Measurements from ENCODE around the gene FBRS. TPM values are rescaled to one million over a fixed set of nuclear protein-coding genes. Genes with fewer than 3 reads are reported as not detected.

The FBRS gene
- total RNA-seq (2014; rRNA removed; shearing (Covaris generic)) (31.8 and 36.8 TPM in 2 replicates), total RNA-seq (2022) (89.8 and 97.5 TPM in 2 replicates), Bru-seq, nascent RNA (percentile 68 among the genes with signal in this experiment), BruChase-seq, experiment 1, labeled RNA remaining after a 6-hour chase (percentile 81 among the genes with signal in this experiment), BruChase-seq, experiment 2, labeled RNA remaining after a 2-hour chase (percentile 88 among the genes with signal in this experiment)
- long read RNA-seq, full-length matches to known transcripts, result 18 of 50 reads
- long read RNA-seq, partial matches to known transcripts, result 12 of 50 reads
- long read RNA-seq, other reads (novel, unspliced or antisense), result 20 of 50 reads

DNA sequence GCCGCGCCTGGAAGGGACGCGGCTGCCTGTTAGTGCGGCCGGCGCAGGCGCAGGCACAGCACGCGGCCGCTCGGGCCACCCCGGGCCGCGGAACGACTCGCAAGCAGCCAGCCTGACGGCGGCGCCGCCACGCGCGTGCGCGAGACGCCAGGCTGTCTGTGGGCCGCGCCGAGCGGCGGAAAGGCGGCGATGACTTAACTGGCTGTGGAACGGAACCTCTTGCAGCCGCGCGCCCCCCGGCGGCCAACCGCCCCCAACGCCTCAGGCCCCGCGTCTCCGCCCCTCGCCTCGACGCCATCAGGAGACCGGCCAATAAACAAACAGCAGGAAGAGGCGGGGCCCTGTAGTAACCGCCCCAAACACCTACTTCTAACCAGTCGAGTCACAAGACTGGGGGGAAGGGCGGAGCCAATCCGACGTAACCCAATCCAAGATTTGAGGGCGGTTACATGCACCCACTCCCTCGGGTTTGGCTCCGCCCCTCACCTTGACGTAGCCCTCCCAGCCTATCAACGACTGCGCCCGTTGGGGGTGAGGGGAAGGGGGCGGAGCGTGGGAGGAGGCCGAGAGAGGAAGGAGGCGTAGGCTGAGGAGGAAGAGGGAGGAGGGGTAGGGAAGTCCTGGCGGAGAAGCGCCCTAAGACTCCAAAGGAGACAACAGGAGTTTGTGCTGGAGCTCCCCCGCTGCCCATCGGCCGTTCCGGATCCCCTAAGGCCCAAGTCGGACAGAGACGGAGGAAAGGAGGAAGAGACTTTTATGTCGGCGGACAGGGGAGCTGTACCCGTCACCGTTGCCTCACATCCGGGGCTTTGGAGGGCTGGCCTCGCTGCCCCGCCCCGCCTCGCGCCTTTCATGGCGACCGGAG is at the start of gene FBRS:
FBRS (plus strand) TSS at position 566 of the 865 bp plus-strand sequence. CDS start 1,088 bp downstream, outside the sequence.
- H3K4me3 ChIP-seq (ENCODE audit: low read depth, low read length, poor library complexity, severe bottlenecking), result peak within 1 kb of the TSS; percentile 99
- no TSS peak for BruUV-seq (replicated peaks)

DNA sequence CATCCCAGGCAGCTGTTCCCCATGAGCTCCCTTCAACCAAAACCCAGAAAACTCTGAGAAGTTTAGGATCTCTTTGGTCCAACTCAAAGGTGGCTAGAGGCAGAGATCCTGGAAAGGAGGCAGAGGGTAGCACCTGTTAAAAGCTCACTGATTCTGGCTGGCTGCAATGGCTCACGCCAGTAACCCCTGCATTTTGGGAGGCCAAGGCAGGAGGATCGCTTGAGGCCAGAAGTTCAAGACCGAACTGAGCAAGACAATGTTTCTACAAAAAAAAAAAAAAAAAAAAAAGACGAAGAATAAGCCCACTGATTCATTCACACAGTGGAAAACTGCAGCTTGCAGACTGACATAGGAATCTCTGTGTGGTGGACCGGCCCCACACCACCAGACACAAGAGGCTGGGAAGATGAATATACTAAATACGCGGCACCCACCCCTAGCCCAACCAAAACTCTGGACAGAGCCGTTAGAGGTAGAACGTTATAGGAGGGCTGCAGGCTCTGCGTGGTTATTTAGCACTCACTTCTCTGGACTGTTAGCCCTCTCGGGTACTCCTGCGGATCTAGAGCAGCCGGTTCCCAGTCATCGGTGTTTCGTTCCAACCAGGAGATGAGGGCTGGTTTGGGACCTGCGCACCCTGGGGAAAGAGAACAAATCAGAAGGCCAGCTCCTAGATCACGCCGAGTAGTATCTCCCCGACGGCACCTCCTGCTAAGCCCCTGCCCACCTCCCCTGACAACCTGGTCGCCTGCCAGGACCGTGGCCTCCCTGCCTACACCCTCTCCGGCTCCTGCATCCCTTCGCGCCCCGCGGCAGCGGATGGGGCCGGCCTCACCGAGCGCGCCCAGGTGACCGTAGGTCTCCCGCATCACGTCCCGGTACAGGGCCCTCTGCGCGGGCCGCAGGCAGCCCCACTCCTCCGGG is 49.0 kb upstream of the FBRS start:
- Histone ChIP-seq H3K4me2 (ENCODE audit: low read length) (peak overlapping the region; percentile 93), H3K9me2 (ENCODE audit: insufficient read depth, low read length) (no peaks in the 10 kb centered on the region), H3K4me3 (ENCODE audit: low read depth, low read length, poor library complexity, severe bottlenecking) (peak overlapping the region; percentile 91), H3K27ac (ENCODE audit: low read depth, low read length, poor library complexity, severe bottlenecking) (peak overlapping the region; percentile 70), H3K4me1 (ENCODE audit: insufficient read depth, low read length, poor library complexity, severe bottlenecking) (peaks cover 16% of the 10 kb centered on the region), H3K9me3 (ENCODE audit: low read length) (no peaks in the 10 kb centered on the region), H3K79me2 (ENCODE audit: insufficient read depth, low read depth, low read length) (peaks cover 14% of the 10 kb centered on the region; the same call in 1 of the 2 replicates), H4K20me1 (ENCODE audit: insufficient read depth, low read length) (no peaks in the 10 kb centered on the region), H3K36me3 (ENCODE audit: insufficient read depth, low read length) (peaks cover 41% of the 10 kb centered on the region), H2AFZ (ENCODE audit: low read length) (peak overlapping the region; percentile 92; the same call in 1 of the 2 replicates)
- intact Hi-C loops (cut with micrococcal nuclease; ENCODE audit: unreplicated experiment), result no loop called here
- CTCF ChIA-PET (ENCODE audit: unreplicated experiment), result no interaction called here
- TF ChIP-seq EZH2phosphoT487 (IDR thresholded peaks at IDR 0.05; ENCODE audit: borderline replicate concordance, low read depth, low read length), result no peak
- TF ChIP-seq, protein P1, sequence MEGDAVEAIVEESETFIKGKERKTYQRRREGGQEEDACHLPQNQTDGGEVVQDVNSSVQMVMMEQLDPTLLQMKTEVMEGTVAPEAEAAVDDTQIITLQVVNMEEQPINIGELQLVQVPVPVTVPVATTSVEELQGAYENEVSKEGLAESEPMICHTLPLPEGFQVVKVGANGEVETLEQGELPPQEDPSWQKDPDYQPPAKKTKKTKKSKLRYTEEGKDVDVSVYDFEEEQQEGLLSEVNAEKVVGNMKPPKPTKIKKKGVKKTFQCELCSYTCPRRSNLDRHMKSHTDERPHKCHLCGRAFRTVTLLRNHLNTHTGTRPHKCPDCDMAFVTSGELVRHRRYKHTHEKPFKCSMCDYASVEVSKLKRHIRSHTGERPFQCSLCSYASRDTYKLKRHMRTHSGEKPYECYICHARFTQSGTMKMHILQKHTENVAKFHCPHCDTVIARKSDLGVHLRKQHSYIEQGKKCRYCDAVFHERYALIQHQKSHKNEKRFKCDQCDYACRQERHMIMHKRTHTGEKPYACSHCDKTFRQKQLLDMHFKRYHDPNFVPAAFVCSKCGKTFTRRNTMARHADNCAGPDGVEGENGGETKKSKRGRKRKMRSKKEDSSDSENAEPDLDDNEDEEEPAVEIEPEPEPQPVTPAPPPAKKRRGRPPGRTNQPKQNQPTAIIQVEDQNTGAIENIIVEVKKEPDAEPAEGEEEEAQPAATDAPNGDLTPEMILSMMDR (conservative IDR thresholded peaks at IDR 0.05; ENCODE audit: low read length), result no peak
- BruUV-seq (replicated peaks), result no TSS peak
- peak; percentile 56 for DNase-seq (ENCODE audit: low spot score)
- POLR2A ChIA-PET, result interaction anchor here (0.5 to 2.6 kb wide), 9 partner anchors 11 to 547 kb away, joined by 3 to 9 read pairs (median 4); partner anchors contain the start of genes ZNF747 and ZNF764

More for the DNA sequence above, at the start of gene FBRS:
- Histone ChIP-seq H3K4me1 (ENCODE audit: insufficient read depth, low read length, poor library complexity, severe bottlenecking) (peaks cover 22% of the 10 kb centered on the region), H3K36me3 (ENCODE audit: insufficient read depth, low read length) (peaks cover 68% of the 10 kb centered on the region), H3K9me3 (ENCODE audit: low read length) (no peaks in the 10 kb centered on the region), H3K27ac (ENCODE audit: low read depth, low read length, poor library complexity, severe bottlenecking) (peak within 1 kb of the TSS; percentile 87), H4K20me1 (ENCODE audit: insufficient read depth, low read length) (no peaks in the 10 kb centered on the region), H3K9me2 (ENCODE audit: insufficient read depth, low read length) (no peaks in the 10 kb centered on the region), H2AFZ (ENCODE audit: low read length) (peak within 1 kb of the TSS; percentile 61; the same call in 1 of the 2 replicates), H3K4me2 (ENCODE audit: low read length) (peak within 1 kb of the TSS; percentile 91), H3K79me2 (ENCODE audit: insufficient read depth, low read depth, low read length) (peaks cover 26% of the 10 kb centered on the region)
- CTCF ChIA-PET (ENCODE audit: unreplicated experiment), result interaction anchor here (0.6 to 2.6 kb wide), 2 partner anchors 39 to 472 kb away, joined by 3 to 10 read pairs; no protein-coding TSS in a partner anchor
- peak; percentile 100 for DNase-seq (ENCODE audit: low spot score)
- intact Hi-C loops (cut with micrococcal nuclease; ENCODE audit: unreplicated experiment), result loop anchor here (1.0 to 2.0 kb wide), 5 partner anchors 23 to 265 kb away; partner anchors contain the start of genes CFAP119, FBXL19 and RNF40
- POLR2A ChIA-PET, result interaction anchor here (0.6 to 1.4 kb wide), 4 partner anchors 24 to 278 kb away, joined by 3 to 5 read pairs (median 3); no protein-coding TSS in a partner anchor
- TF ChIP-seq, protein P1 (conservative IDR thresholded peaks at IDR 0.05; ENCODE audit: low read length), result peak; percentile 85
- TF ChIP-seq EZH2phosphoT487 (IDR thresholded peaks at IDR 0.05; ENCODE audit: borderline replicate concordance, low read depth, low read length), result no peak
